Tongue (tissue), 2 donors: ENCODE results near the gene TRIM16. TPM values are rescaled to one million over a fixed set of nuclear protein-coding genes. Genes with fewer than 3 reads are reported as not detected.
"Not testable (repeated sequence)": the region's sequence is repeated elsewhere in the genome, so short reads cannot be mapped to it uniquely, and the experiment has no call there.

Experiments used
- DNase-seq: peaks from one replicate; pipeline ENCODE4 v3.0.0-alpha.2; 2015
- total RNA-seq: library from RNA; depleted of rRNA; stranded (reverse); fragments of >200 nt; gene quantifications from one replicate; pipeline ENCODE4 v1.2.3, GENCODE V29; 2014

Gene TRIM16
- 52.3 TPM for total RNA-seq

DNA sequence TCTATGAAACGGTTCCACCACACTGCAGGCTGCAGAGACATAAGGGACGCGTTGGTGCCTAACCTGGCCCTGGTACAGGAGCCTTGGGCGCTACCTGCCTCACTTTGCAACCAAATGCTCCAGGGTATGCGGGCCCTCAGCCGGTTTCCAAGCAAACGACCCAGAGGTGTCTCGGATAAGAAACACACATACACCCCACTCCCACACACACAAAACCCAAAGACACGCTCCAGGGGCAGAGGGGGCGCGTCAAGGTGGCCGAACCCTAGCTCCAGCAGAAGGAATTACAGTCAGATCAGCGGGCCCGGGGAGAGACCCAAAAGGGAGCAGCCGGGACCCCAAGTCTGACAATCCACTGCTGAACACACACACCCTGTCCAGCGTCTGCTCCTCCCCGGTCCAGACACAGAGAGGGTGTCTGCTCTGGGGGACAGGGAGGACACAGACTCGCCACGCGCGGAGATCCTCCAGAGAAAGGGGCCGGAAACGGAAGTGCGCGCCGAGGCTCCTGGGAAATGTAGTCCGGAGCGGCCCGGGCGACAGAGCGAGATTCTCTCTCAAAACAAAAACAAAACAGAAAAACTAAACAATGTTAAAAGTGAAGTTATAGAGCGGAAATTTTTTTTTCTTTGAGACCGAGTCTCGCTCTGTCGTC is at the start of gene TRIM16:
Gene TRIM16, minus strand, starts transcription at position 488 of the 655 bp plus-strand sequence. CDS start 32,702 bp downstream, outside the sequence.
- DNase-seq, result peak; percentile 87

- not testable (repeated sequence) for DNase-seq
These were observed 49.2 kb upstream of the TRIM16 start for GRCh38 chr17:15733174-15733789.

- DNase-seq, result not testable (repeated sequence)
These were observed 47.8 kb upstream of the TRIM16 start, which contains the start of gene TBC1D26 for GRCh38 chr17:15731900-15732299. TBC1D26 (plus strand) TSS chr17:15732283; CDS start chr17:15735349, 3,066 bp downstream.

- DNase-seq, result not testable (repeated sequence)
These were observed 46.4 kb upstream of the TRIM16 start for GRCh38 chr17:15730535-15730934.

GRCh38 chr17:15716601-15717563 is 32.8 kb upstream of the TRIM16 start:
- not testable (repeated sequence) for DNase-seq

- not testable (repeated sequence) for DNase-seq
These were observed 24.8 kb upstream of the TRIM16 start for GRCh38 chr17:15708879-15709278.

DNA sequence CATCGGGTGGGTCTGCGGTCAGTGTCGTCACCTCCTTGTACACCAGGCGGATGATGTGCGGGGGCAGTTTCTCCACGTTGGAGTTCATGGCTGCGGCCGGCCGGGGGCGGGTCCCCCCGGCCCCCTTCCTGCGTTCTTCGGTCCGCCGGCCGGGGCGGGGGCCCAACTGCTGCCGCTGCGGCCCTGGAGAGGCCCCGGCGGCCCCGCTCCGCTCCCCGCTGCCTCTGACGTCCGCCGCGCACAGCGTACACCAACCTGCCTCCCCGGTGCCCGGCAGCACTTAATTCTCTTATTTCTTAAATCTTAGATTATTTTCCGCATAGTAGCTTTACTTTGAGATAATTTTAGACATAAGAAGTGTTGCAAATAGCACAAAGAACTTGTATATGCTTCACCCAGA is 20.7 kb upstream of the TRIM16 start:
- DNase-seq, result not testable (repeated sequence)

- not testable (repeated sequence) for DNase-seq
These were observed 20.1 kb upstream of the TRIM16 start for GRCh38 chr17:15704239-15704638.

GRCh38 chr17:15699937-15700336 is 15.8 kb upstream of the TRIM16 start:
- peak; percentile 16 for DNase-seq

DNA sequence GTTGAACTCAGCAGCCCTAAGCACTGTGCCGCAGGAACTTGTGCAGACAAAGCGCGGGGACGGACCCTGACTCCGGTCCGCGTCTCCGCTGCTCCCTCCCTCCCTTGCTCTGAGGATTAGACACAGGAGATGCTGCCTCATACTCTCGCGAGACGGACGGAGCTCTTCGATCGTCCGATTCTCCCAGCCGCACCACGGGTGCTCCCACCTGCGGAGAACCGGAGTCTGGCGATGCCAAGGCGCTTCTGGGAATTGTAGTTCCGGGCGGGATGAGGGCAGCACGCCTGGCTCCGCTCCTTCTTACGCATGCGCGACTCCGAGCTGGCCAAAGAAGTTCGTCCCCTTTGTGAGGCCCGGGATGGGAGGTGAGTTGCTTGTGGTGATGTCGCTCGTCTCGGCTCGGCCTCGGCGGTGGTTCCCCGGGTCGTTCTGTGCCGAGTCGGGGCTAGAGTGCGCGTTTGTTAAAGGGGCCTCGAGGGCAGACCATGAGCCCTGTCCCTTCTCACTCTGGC is 15.4 kb upstream of the TRIM16 start, which contains the start of gene ZNF286A:
Gene ZNF286A, plus strand, starts transcription at position 340 of the 512 bp plus-strand sequence. CDS start 578 bp downstream, outside the sequence.
- peak; percentile 100 for DNase-seq

- DNase-seq, result peak; percentile 16
These were observed 14.9 kb upstream of the TRIM16 start for GRCh38 chr17:15698967-15699366.

DNA sequence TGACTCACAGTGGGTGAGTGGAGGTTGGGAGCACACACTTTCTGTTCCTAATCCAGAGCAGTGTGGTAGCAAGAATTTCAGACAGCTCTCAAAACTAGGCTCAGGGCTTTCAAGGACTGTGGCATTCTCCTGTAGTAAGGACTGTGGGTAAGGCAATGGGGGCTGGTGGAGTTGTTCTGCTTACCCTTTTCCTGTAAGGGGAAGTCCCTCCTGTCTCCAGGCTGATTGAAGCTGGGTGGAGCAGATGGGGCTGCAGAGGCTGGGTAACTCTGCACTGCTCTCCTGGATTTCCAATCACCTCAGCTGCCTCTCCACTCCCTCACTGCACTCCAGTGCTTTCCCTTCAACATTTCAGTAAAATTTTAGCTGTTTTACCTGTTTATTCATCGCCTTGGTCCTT is 3.4 kb upstream of the TRIM16 start:
- DNase-seq, result not testable (repeated sequence)

DNA sequence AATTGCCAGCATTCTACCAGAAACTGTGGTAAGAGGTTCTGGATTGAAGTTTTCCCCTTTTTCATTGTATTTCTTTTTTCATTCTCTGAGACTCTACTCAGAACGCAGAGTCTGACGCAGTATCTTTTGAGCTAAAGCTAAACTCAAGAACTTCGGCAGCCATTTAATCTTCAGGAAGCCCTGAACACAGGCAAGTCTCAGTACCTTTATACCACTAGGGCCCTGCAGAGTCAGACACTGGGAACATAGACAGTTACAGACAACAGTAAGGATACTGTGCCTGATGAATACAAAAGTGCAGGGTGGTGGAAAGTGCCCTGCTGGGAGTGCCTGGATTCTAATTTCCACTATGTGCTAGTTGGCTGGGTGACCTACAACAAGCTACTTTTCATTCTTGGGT is 976 bp downstream of the TRIM16 start:
- DNase-seq, result not testable (repeated sequence)

DNA sequence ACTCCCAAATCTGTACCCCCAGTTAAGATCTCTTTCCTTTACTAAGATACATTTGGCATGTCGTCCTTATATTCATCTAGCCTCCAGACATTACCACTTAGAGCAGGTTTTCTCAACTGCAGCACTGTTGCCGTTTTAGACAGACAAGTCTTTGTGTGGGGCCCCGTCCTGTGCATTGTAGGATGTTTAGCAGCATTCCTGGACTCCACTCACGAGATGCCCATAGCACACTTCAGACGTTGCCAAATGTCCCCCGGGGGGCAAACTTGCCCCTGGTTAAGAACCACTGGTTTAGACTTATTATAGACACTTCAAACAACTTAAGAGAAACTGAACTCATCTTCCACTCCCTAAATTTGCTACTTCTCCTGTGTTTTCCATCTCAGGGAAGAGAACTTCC is 8.1 kb downstream of the TRIM16 start:
- DNase-seq, result not testable (repeated sequence)

- not testable (repeated sequence) for DNase-seq
These were observed 9.5 kb downstream of the TRIM16 start for GRCh38 chr17:15674640-15675039.

GRCh38 chr17:15669526-15669925 is 14.6 kb downstream of the TRIM16 start:
- DNase-seq, result not testable (repeated sequence)

- DNase-seq, result no peak
These were observed 20.4 kb downstream of the TRIM16 start for GRCh38 chr17:15663691-15664090.

GRCh38 chr17:15663176-15663575 is 20.9 kb downstream of the TRIM16 start:
- DNase-seq, result no peak

- no peak for DNase-seq
These were observed 21.4 kb downstream of the TRIM16 start for GRCh38 chr17:15662681-15663080.

- peak; percentile 33 for DNase-seq
These were observed 24.0 kb downstream of the TRIM16 start for GRCh38 chr17:15660077-15660476.

- DNase-seq, result peak; percentile 40
These were observed 24.4 kb downstream of the TRIM16 start for GRCh38 chr17:15659663-15660062.

DNA sequence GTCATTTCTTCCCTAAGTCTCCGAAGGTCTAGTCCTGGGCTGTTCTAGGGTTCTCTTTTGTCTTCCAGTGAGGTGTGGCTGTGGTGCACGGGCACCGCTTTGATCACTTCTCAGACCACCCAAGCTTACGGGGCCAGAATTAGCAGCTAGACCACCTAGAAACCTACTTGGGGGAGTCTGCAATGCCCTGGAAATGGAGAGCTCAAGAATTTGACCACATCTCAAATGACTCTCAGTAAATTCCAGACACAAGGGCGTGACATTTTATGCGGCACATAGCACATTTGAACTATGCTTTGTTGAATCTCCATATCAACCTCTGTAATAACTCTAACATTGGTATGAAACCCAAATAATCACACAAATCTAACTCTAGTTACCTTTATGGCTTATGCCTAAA is 24.9 kb downstream of the TRIM16 start:
- DNase-seq, result no peak
